Prostate gland (tissue), 2 donors: ENCODE data around the gene SLC9A8.

Experiments
- CTCF ChIP-seq, 4 experiments: fragments of 200-600 bp in 2 of 4; fragments of 450-650 bp in 2 of 4; sonication (generic) in 2 of 4; IDR thresholded peaks; 1 replicate in 3 of 4; 2 replicates in 1 of 4; pipeline ENCODE4 v1.5.1; 2016 to 2019; ENCODE audit warnings: antibody characterized with exemption in 4 of 4, mild to moderate bottlenecking in 2 of 4, moderate library complexity in 2 of 4
- POLR2A ChIP-seq: fragments of 450-650 bp; IDR thresholded peaks from one replicate; pipeline ENCODE4 v1.6.1; 2016; ENCODE audit warnings: antibody characterized with exemption, mild to moderate bottlenecking

- TF ChIP-seq CTCF (IDR thresholded peaks at IDR 0.05): no peak
- no peak for TF ChIP-seq POLR2A
Observed at GRCh38 chr20:49856904-49857303, 44.3 kb downstream of the SLC9A8 start.
